HPDE6-E6E7 (cell line): ENCODE results near the gene LRRC46.

ENCODE experiments used
- DNase-seq: peaks from one replicate; pipeline ENCODE4 v3.0.0; 2011; ENCODE audit warnings: missing footprints; ENCODE audit errors: extremely low spot score

The LRRC46 gene

GRCh38 chr17:47831934-47832327, 461 bp downstream of the LRRC46 start:
- no peak for DNase-seq

- DNase-seq: no peak
Observed at GRCh38 chr17:47834756-47835155, 3.3 kb downstream of the LRRC46 start.

GRCh38 chr17:47836601-47837000, 5.1 kb downstream of the LRRC46 start:
- DNase-seq: no peak

- no peak for DNase-seq
Observed at GRCh38 chr17:47837401-47838039, 6.0 kb downstream of the LRRC46 start.

GRCh38 chr17:47838636-47839035, 7.2 kb downstream of the LRRC46 start:
- DNase-seq: no peak

- DNase-seq: no peak
Observed at GRCh38 chr17:47839071-47839470, 7.6 kb downstream of the LRRC46 start.

GRCh38 chr17:47840001-47840741, 8.7 kb downstream of the LRRC46 start:
- no peak for DNase-seq

- DNase-seq: peak; percentile 89
Observed at GRCh38 chr17:47840742-47841487, 9.4 kb downstream of the LRRC46 start, which contains the start of gene SCRN2. Gene SCRN2, minus strand, starts transcription at chr17:47841273. Its CDS starts 430 bp downstream, at chr17:47840843.

GRCh38 chr17:47841488-47842291, 10.2 kb downstream of the LRRC46 start:
- no peak for DNase-seq

- DNase-seq: no peak
Observed at GRCh38 chr17:47843391-47843730, 11.9 kb downstream of the LRRC46 start.

GRCh38 chr17:47844227-47844626, 12.8 kb downstream of the LRRC46 start:
- no peak for DNase-seq

- peak; percentile 28 for DNase-seq
Observed at GRCh38 chr17:47844814-47845715, 13.6 kb downstream of the LRRC46 start.

GRCh38 chr17:47845716-47846075, 14.2 kb downstream of the LRRC46 start:
- DNase-seq: no peak

GRCh38 chr17:47846716-47847340, 15.4 kb downstream of the LRRC46 start:
- no peak for DNase-seq

- no peak for DNase-seq
Observed at GRCh38 chr17:47847341-47848197, 16.1 kb downstream of the LRRC46 start.

GRCh38 chr17:47848198-47848513, 16.7 kb downstream of the LRRC46 start:
- DNase-seq: no peak

GRCh38 chr17:47850373-47850691, 18.9 kb downstream of the LRRC46 start:
- DNase-seq: no peak

- DNase-seq: peak; percentile 96
Observed at GRCh38 chr17:47850692-47851573, 19.5 kb downstream of the LRRC46 start, which contains the start of gene SP6. Gene SP6, minus strand, starts transcription at chr17:47851163. Its CDS starts 2,734 bp downstream, at chr17:47848429.

- no peak for DNase-seq
Observed at GRCh38 chr17:47851764-47852112, 20.3 kb downstream of the LRRC46 start.
